ENCODE results near the gene HOPX.
"Not testable (repeated sequence)": the region's sequence is repeated elsewhere in the genome, so short reads cannot be mapped to it uniquely, and the experiment has no call there.

The HOPX gene

GRCh38 chr4:56626963-56627362 lies 54.1 kb downstream of the HOPX start:
- no peak for DNase-seq (ENCODE audit: low spot score)

GRCh38 chr4:56626420-56626819 lies 54.7 kb downstream of the HOPX start:
- DNase-seq (ENCODE audit: low spot score) = no peak

GRCh38 chr4:56622176-56622575 lies 58.9 kb downstream of the HOPX start:
- DNase-seq (ENCODE audit: low spot score) = no peak

- DNase-seq (ENCODE audit: low spot score) = no peak
Observed at GRCh38 chr4:56619816-56620215, 61.3 kb downstream of the HOPX start.

DNA sequence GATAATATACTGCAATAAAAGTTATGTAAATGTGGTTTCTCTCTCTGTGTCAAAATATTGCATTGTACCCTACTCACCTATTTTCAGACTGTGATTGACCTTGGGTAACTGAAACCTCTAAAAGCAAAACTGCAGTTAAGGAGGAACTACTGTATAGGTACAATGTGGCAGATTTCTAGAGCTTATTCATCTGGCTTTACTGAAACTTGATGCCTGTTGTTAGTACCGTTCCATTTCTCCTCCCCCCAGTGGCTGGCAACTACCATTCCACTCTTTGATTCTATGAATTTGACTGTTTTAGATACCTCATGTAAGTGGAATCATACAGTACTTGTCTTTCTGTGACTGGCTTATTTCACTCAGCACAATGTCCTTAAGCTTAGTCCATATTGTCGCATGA lies 61.9 kb downstream of the HOPX start:
- peak; percentile 22 for DNase-seq (ENCODE audit: low spot score)

GRCh38 chr4:56618734-56619133 lies 62.4 kb downstream of the HOPX start:
- no peak for DNase-seq (ENCODE audit: low spot score)

DNA sequence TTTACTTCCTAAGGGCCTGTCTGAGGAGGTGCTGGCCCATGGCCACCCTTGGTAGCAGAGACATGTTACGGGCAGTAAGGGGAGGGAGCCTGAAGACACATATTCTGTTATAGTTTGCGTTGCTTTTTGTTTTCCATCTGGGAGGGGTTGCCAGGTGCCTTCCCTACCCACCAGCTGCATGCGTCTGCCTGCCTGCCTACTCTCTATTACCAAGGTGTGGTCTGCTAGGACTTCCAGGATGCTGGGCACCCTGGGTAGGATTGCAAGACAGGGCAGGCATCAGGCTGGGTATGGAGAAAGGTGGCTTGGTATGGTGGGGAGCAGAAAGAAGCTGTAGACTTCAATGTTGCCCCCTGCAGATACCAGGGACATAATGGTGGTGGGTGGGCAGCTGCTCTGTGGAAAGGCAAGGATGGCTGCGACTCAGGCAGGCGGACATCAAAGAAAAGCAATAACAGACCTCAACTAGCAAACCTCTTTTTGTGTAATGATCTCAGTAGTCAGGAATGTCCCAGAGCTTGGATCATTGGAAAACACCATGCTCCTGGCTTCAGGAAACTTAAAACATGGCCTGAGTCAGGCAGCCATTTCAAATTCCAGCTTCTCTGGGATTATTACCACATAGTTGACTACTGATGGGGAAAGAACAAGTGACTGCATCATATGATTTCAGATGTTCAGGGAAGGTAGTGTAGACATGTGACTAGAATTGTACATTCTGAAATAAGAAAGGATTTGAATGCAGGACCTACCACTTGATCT lies 67.8 kb downstream of the HOPX start:
- DNase-seq (ENCODE audit: low spot score) = peak; percentile 52

GRCh38 chr4:56612282-56612681 lies 68.8 kb downstream of the HOPX start:
- no peak for DNase-seq (ENCODE audit: low spot score)

DNA sequence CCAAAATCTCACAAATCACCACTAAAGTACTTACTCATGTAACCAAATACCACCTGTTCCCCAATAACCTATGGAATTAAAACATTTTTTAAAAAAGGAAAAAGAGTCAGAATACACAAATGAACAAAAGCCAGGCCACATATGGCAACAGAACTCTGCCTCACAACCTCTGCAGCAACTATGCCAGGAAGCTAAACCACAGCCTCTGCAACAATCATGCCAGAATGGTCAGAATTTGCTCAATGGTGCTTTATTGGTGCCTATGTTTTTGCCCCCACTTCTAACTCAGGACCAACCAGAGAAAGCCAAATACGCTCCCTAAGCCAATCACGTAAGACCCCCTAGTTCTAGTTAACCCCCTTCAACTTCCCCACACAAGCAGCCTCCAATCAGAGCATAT lies 69.6 kb downstream of the HOPX start:
- no peak for DNase-seq (ENCODE audit: low spot score)

DNA sequence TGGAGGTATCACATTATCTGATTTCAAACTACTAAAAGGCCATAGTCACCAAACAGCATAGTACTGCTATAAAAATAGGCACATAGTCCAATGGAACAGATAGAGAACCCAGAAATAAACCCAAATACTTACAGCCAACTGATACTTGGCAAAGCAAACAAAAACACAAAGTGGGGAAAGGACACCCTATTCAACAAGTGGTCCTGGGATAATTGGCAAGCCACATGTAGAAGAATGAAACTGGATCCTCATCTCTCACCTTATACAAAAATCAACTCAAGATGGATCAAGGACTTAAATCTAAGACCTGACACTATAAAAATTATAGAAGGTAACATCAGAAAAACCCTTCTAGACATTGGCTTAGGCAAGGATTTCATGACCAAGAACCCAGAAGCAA lies 70.9 kb downstream of the HOPX start:
- not testable (repeated sequence) for DNase-seq (ENCODE audit: low spot score)

- DNase-seq (ENCODE audit: low spot score) = no peak
Observed at GRCh38 chr4:56607926-56608325, 73.2 kb downstream of the HOPX start.

- no peak for DNase-seq (ENCODE audit: low spot score)
Observed at GRCh38 chr4:56606385-56606784, 74.7 kb downstream of the HOPX start.

GRCh38 chr4:56605464-56605863 lies 75.6 kb downstream of the HOPX start:
- not testable (repeated sequence) for DNase-seq (ENCODE audit: low spot score)

- DNase-seq (ENCODE audit: low spot score) = no peak
Observed at GRCh38 chr4:56603297-56603696, 77.8 kb downstream of the HOPX start.
